ENCODE data around the gene CAMTA1.

- TF ChIP-seq CTCF (IDR thresholded peaks at IDR 0.05) (no peak), EZH2 (IDR thresholded peaks at IDR 0.05) (no peak)
Observed at GRCh38 chr1:7104339-7104738, 319.1 kb downstream of the CAMTA1 start.

Measured in neural progenitor cell (in vitro differentiated cells).